ENCODE data around the gene SUN3. TPM values are rescaled to one million over a fixed set of nuclear protein-coding genes. Genes with fewer than 3 reads are reported as not detected.

Gene SUN3
- not detected for total RNA-seq

GRCh38 chr7:48028938-48029337, at the start of gene SUN3:
Gene SUN3, minus strand, starts transcription at chr7:48029107. Its CDS starts 169 bp downstream, at chr7:48028938.
- no peak within 1 kb of the TSS for H3K27ac Mint-ChIP-seq
- H3K9me3 Mint-ChIP-seq, result peaks cover 7% of the 10 kb centered on the region
- POLR2A ChIA-PET, result no interaction called here
- H3K4me3 Mint-ChIP-seq, result no peak within 1 kb of the TSS
- DNase-seq, result no peak
- intact Hi-C loops (cut with micrococcal nuclease), result no loop called here
- peaks cover 10% of the 10 kb centered on the region for H3K27me3 Mint-ChIP-seq
- no peaks in the 10 kb centered on the region for H3K4me1 Mint-ChIP-seq (ENCODE audit: low read depth)
- CTCF ChIA-PET, result no interaction called here
- H3K36me3 Mint-ChIP-seq, result peaks cover 2% of the 10 kb centered on the region

- no peak for DNase-seq
- Mint-ChIP-seq H3K27me3 (no peaks in the 10 kb centered on the region), H3K9me3 (no peaks in the 10 kb centered on the region), H3K4me1 (ENCODE audit: low read depth) (peaks cover 23% of the 10 kb centered on the region), H3K36me3 (no peaks in the 10 kb centered on the region), H3K27ac (no peak overlapping the region), H3K4me3 (no peak overlapping the region)
- intact Hi-C loops (cut with micrococcal nuclease), result no loop called here
- ChIA-PET CTCF (no interaction called here), POLR2A (no interaction called here)
These were observed 49.6 kb upstream of the SUN3 start for GRCh38 chr7:48078470-48078869.

GRCh38 chr7:48077423-48077822, 48.5 kb upstream of the SUN3 start:
- Mint-ChIP-seq H3K4me3 (no peak overlapping the region), H3K27me3 (no peaks in the 10 kb centered on the region), H3K4me1 (ENCODE audit: low read depth) (peaks cover 13% of the 10 kb centered on the region), H3K9me3 (peaks cover under 1% of the 10 kb centered on the region), H3K36me3 (peaks cover 1% of the 10 kb centered on the region), H3K27ac (no peak overlapping the region)
- no peak for DNase-seq
- ChIA-PET CTCF (no interaction called here), POLR2A (no interaction called here)
- intact Hi-C loops (cut with micrococcal nuclease), result no loop called here

- Mint-ChIP-seq H3K4me3 (no peak overlapping the region), H3K27me3 (no peaks in the 10 kb centered on the region), H3K36me3 (peaks cover 6% of the 10 kb centered on the region), H3K27ac (no peak overlapping the region), H3K4me1 (ENCODE audit: low read depth) (peaks cover 12% of the 10 kb centered on the region), H3K9me3 (peaks cover 11% of the 10 kb centered on the region)
- intact Hi-C loops (cut with micrococcal nuclease), result no loop called here
- DNase-seq, result no peak
- CTCF ChIA-PET, result no interaction called here
- POLR2A ChIA-PET, result no interaction called here
These were observed 45.3 kb upstream of the SUN3 start for GRCh38 chr7:48074204-48074654.

GRCh38 chr7:48067475-48067874, 38.6 kb upstream of the SUN3 start:
- intact Hi-C loops (cut with micrococcal nuclease), result no loop called here
- Mint-ChIP-seq H3K9me3 (peaks cover 14% of the 10 kb centered on the region), H3K36me3 (peaks cover 11% of the 10 kb centered on the region), H3K4me1 (ENCODE audit: low read depth) (no peaks in the 10 kb centered on the region), H3K27me3 (peaks cover 2% of the 10 kb centered on the region), H3K4me3 (no peak overlapping the region), H3K27ac (no peak overlapping the region)
- ChIA-PET CTCF (interaction anchor here (0.8 kb wide), 1 partner anchor 8 kb away, joined by 3 read pairs; no protein-coding TSS in a partner anchor), POLR2A (interaction anchor here (0.6 kb wide), 1 partner anchor 26 kb away, joined by 3 read pairs; no protein-coding TSS in a partner anchor)
- no peak for DNase-seq

- Mint-ChIP-seq H3K36me3 (peaks cover 5% of the 10 kb centered on the region), H3K27ac (no peak overlapping the region), H3K9me3 (peaks cover 3% of the 10 kb centered on the region), H3K4me3 (no peak overlapping the region), H3K27me3 (peaks cover 2% of the 10 kb centered on the region), H3K4me1 (ENCODE audit: low read depth) (no peaks in the 10 kb centered on the region)
- intact Hi-C loops (cut with micrococcal nuclease), result no loop called here
- ChIA-PET CTCF (no interaction called here), POLR2A (no interaction called here)
- no peak for DNase-seq
These were observed 35.1 kb upstream of the SUN3 start for GRCh38 chr7:48063985-48064384.

- Mint-ChIP-seq H3K4me1 (ENCODE audit: low read depth) (peaks cover 3% of the 10 kb centered on the region), H3K4me3 (no peak overlapping the region), H3K36me3 (peaks cover 7% of the 10 kb centered on the region), H3K27me3 (peaks cover 2% of the 10 kb centered on the region), H3K9me3 (peaks cover 12% of the 10 kb centered on the region), H3K27ac (no peak overlapping the region)
- intact Hi-C loops (cut with micrococcal nuclease), result no loop called here
- no peak for DNase-seq
- ChIA-PET POLR2A (no interaction called here), CTCF (interaction anchor here (1.0 to 1.1 kb wide), 2 partner anchors 42 to 91 kb away, joined by 3 to 4 read pairs; no protein-coding TSS in a partner anchor)
These were observed 30.8 kb upstream of the SUN3 start for GRCh38 chr7:48059706-48060105.

- intact Hi-C loops (cut with micrococcal nuclease), result no loop called here
- no peak for DNase-seq
- Mint-ChIP-seq H3K36me3 (peaks cover 7% of the 10 kb centered on the region), H3K9me3 (peaks cover 12% of the 10 kb centered on the region), H3K4me1 (ENCODE audit: low read depth) (peaks cover 3% of the 10 kb centered on the region), H3K27ac (no peak overlapping the region), H3K27me3 (peaks cover 2% of the 10 kb centered on the region), H3K4me3 (no peak overlapping the region)
- ChIA-PET CTCF (no interaction called here), POLR2A (no interaction called here)
These were observed 30.1 kb upstream of the SUN3 start for GRCh38 chr7:48058990-48059389.

GRCh38 chr7:48053736-48054135, 24.8 kb upstream of the SUN3 start:
- Mint-ChIP-seq H3K36me3 (peaks cover 4% of the 10 kb centered on the region), H3K9me3 (peaks cover 9% of the 10 kb centered on the region), H3K4me1 (ENCODE audit: low read depth) (peaks cover 11% of the 10 kb centered on the region), H3K27ac (no peak overlapping the region), H3K27me3 (no peaks in the 10 kb centered on the region), H3K4me3 (no peak overlapping the region)
- intact Hi-C loops (cut with micrococcal nuclease), result loop anchor here (1.0 kb wide), 1 partner anchor 32 kb away; no protein-coding TSS in a partner anchor
- ChIA-PET POLR2A (interaction anchor here (1.5 kb wide), 1 partner anchor 34 kb away, joined by 3 read pairs; no protein-coding TSS in a partner anchor), CTCF (interaction anchor here (1.5 to 1.8 kb wide), 2 partner anchors 57 to 62 kb away, joined by 5 to 7 read pairs; no protein-coding TSS in a partner anchor)
- DNase-seq, result no peak

GRCh38 chr7:48052748-48053147, 23.8 kb upstream of the SUN3 start:
- no peaks in the 10 kb centered on the region for H3K27me3 Mint-ChIP-seq
- H3K4me3 Mint-ChIP-seq, result no peak overlapping the region
- H3K9me3 Mint-ChIP-seq, result peaks cover 9% of the 10 kb centered on the region
- DNase-seq, result peak; percentile 39
- ChIA-PET CTCF (interaction anchor here (1.1 to 1.8 kb wide), 3 partner anchors 36 to 61 kb away, joined by 3 to 7 read pairs (median 5); partner anchors contain the start of gene UPP1), POLR2A (interaction anchor here (1.5 kb wide), 1 partner anchor 35 kb away, joined by 3 read pairs; no protein-coding TSS in a partner anchor)
- peaks cover 11% of the 10 kb centered on the region for H3K4me1 Mint-ChIP-seq (ENCODE audit: low read depth)
- intact Hi-C loops (cut with micrococcal nuclease), result loop anchor here (1.0 kb wide), 1 partner anchor 33 kb away; no protein-coding TSS in a partner anchor
- H3K36me3 Mint-ChIP-seq, result peaks cover 4% of the 10 kb centered on the region
- H3K27ac Mint-ChIP-seq, result no peak overlapping the region

- ChIA-PET CTCF (no interaction called here), POLR2A (interaction anchor here (1.0 kb wide), 1 partner anchor 37 kb away, joined by 3 read pairs; no protein-coding TSS in a partner anchor)
- Mint-ChIP-seq H3K27ac (no peak overlapping the region), H3K27me3 (no peaks in the 10 kb centered on the region), H3K4me1 (ENCODE audit: low read depth) (peaks cover 24% of the 10 kb centered on the region), H3K36me3 (no peaks in the 10 kb centered on the region), H3K4me3 (no peak overlapping the region), H3K9me3 (no peaks in the 10 kb centered on the region)
- DNase-seq, result no peak
- intact Hi-C loops (cut with micrococcal nuclease), result no loop called here
These were observed 20.9 kb upstream of the SUN3 start for GRCh38 chr7:48049850-48050249.

GRCh38 chr7:48048113-48048512, 19.2 kb upstream of the SUN3 start:
- H3K9me3 Mint-ChIP-seq, result no peaks in the 10 kb centered on the region
- ChIA-PET POLR2A (no interaction called here), CTCF (interaction anchor here (0.9 kb wide), 1 partner anchor 62 kb away, joined by 3 read pairs; no protein-coding TSS in a partner anchor)
- no peak overlapping the region for H3K4me3 Mint-ChIP-seq
- H3K36me3 Mint-ChIP-seq, result no peaks in the 10 kb centered on the region
- no peak overlapping the region for H3K27ac Mint-ChIP-seq
- intact Hi-C loops (cut with micrococcal nuclease), result no loop called here
- peaks cover 26% of the 10 kb centered on the region for H3K4me1 Mint-ChIP-seq (ENCODE audit: low read depth)
- no peak for DNase-seq
- no peaks in the 10 kb centered on the region for H3K27me3 Mint-ChIP-seq

GRCh38 chr7:48046458-48046857, 17.6 kb upstream of the SUN3 start:
- no peak overlapping the region for H3K27ac Mint-ChIP-seq
- no peaks in the 10 kb centered on the region for H3K9me3 Mint-ChIP-seq
- no peak overlapping the region for H3K4me3 Mint-ChIP-seq
- peak; percentile 35 for DNase-seq
- intact Hi-C loops (cut with micrococcal nuclease), result no loop called here
- H3K36me3 Mint-ChIP-seq, result no peaks in the 10 kb centered on the region
- CTCF ChIA-PET, result no interaction called here
- H3K27me3 Mint-ChIP-seq, result no peaks in the 10 kb centered on the region
- H3K4me1 Mint-ChIP-seq (ENCODE audit: low read depth), result peaks cover 33% of the 10 kb centered on the region
- POLR2A ChIA-PET, result no interaction called here
